HUES48 (cell line): ENCODE data around the gene DIP2C.
A peak's percentile ranks its signal among the peaks of the same experiment; 100 is the strongest.
"Not testable (repeated sequence)": the region's sequence is repeated elsewhere in the genome, so short reads cannot be mapped to it uniquely, and the experiment has no call there.

ENCODE experiments used
- H3K27ac ChIP-seq: one replicate; pipeline ENCODE4 v1.7.0; 2013; ENCODE audit warnings: low read depth, low read length, inconsistent platforms
- H3K27me3 ChIP-seq: 2 replicates; pipeline ENCODE4 v1.6.1; 2013; ENCODE audit warnings: mild to moderate bottlenecking, low read length; ENCODE audit not compliant: control insufficient read depth, insufficient read depth
- H3K36me3 ChIP-seq: 2 replicates; pipeline ENCODE4 v1.6.1; 2013; ENCODE audit warnings: low read length; ENCODE audit not compliant: control insufficient read depth, insufficient read depth
- H3K4me1 ChIP-seq: 2 replicates; pipeline ENCODE4 v1.6.1; 2013; ENCODE audit warnings: mild to moderate bottlenecking, low read length; ENCODE audit not compliant: control insufficient read depth, insufficient read depth
- H3K4me3 ChIP-seq: 2 replicates; pipeline ENCODE4 v1.5.1; 2013; ENCODE audit warnings: mild to moderate bottlenecking, low read depth, low read length
- H3K9ac ChIP-seq: 2 replicates; pipeline ENCODE4 v1.6.1; 2013; ENCODE audit warnings: mild to moderate bottlenecking, low read depth, low read length, moderate library complexity
- H3K9me3 ChIP-seq: 2 replicates; pipeline ENCODE4 v1.6.1; 2013; ENCODE audit warnings: low read length; ENCODE audit not compliant: control insufficient read depth, insufficient read depth

The DIP2C gene

DNA sequence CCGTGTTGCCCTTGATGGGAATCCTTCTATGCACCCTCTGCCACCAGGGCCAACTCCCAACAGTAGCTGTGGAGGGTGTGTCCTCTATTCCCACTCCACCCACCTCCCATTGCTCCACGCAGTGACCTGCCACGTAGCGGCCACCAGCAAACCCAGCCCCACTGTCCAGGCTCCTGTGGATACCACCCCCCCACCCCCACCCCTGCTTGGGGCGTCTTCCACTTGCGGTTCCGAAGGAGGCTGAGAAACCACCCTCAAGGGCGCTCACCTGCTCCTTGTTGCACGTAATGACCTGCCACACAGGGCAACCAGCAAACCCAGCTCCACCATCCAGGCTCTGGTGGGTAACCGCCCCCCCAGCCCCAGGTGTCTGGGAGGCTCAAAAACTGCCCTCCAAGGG, 72.0 kb downstream of the DIP2C start:
- H3K27ac ChIP-seq, result no peak overlapping the region
- H3K4me3 ChIP-seq, result no peak overlapping the region
- H3K27me3 ChIP-seq, result no peaks in the 10 kb centered on the region
- no peaks in the 10 kb centered on the region for H3K9me3 ChIP-seq
- H3K4me1 ChIP-seq, result peaks cover 24% of the 10 kb centered on the region
- no peak overlapping the region for H3K9ac ChIP-seq
- no peaks in the 10 kb centered on the region for H3K36me3 ChIP-seq

DNA sequence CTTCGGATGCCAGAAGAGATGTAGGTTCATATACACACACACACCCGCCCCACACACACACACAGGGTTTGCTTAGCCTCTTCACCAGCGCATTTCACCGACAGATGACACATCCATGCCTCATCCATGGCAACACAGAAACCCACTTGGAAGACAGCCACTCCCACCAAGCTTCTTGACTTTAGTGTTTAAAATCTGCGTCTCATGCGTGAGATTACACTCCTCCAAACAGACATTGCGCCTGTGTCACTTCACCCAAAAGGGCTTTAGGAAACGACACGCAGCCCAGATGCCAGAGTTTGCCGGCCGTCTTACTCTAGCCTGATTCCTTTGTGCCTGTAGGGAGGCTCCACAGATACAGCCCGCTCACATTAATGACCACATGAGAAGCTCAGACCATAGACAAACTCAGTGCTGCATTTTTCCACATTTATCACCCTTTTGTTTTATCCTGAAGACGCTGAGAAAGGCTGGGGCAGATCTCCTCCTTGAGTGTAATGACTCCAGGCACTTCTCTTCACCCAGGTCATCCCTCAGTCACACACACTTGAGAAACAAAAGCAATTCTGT, 73.8 kb downstream of the DIP2C start:
- Histone ChIP-seq H3K36me3 (no peaks in the 10 kb centered on the region), H3K27me3 (no peaks in the 10 kb centered on the region), H3K9me3 (no peaks in the 10 kb centered on the region), H3K9ac (no peak overlapping the region), H3K4me1 (peaks cover 31% of the 10 kb centered on the region), H3K27ac (no peak overlapping the region), H3K4me3 (no peak overlapping the region)

DNA sequence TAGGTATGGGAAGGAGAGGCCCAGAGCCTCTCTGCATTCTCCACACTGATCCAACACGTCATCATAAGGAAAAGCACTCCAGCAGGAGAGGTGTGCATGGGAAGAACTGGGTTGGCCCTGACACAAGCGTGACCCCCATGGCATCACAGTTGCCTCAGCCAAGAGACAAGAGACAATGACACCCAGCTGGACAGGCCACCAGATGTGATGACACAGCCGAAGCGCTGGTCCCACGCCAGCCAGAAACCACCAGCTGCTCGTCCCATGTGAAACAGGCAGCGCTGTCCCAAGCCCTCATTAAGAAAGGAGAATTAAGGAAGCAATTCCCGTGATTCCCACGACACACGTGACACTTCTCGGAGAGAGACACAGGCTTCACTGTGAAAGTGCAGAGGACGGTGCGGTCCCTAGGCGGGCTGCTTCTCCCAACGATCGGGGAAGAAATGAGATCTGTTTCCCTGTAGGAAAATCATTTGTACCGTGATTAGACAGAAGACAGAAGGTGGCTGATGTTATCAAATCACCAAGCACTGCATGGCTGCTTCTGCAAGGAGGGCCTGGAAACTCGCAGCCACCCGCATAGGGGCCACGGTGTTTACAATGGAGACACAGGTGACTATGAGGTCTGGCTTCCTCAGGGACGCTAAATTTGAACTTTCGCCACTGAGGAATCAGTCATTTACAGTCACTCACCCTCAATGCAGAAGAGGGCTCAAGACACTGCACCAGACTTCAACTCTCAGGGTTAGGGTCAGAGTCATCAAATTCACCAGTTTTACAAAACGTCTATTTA, 74.5 kb downstream of the DIP2C start:
- Histone ChIP-seq H3K9me3 (no peaks in the 10 kb centered on the region), H3K36me3 (no peaks in the 10 kb centered on the region), H3K27ac (no peak overlapping the region), H3K9ac (no peak overlapping the region), H3K27me3 (no peaks in the 10 kb centered on the region), H3K4me3 (no peak overlapping the region), H3K4me1 (peaks cover 31% of the 10 kb centered on the region)

DNA sequence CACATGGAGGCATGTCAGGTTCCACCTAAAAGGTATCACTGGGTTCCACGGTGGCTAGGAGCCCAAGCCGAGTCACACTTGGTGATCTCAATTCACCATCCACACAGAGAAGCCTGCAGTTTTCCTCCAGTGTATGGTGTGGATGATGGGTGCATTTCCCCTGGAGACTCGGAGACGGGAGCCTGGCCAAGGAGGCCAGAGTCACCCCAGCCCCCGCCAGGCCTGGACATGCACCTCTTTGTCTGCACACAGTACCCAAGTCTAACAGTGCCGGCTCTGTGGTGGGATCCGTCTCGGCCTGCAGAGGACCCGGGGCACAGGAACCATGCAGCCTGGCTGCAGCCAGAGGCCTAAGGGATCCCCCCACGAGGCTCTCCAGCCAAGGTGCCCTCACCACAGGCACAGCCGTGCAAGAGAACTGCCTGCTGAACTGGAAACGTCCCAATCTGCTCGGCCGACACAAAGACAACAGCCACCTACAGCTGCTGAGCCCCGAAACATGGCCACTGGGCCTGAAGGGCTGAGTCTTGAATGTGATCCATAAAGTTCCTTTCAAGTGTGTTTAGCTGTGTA, 75.2 kb downstream of the DIP2C start:
- no peak overlapping the region for H3K9ac ChIP-seq

DNA sequence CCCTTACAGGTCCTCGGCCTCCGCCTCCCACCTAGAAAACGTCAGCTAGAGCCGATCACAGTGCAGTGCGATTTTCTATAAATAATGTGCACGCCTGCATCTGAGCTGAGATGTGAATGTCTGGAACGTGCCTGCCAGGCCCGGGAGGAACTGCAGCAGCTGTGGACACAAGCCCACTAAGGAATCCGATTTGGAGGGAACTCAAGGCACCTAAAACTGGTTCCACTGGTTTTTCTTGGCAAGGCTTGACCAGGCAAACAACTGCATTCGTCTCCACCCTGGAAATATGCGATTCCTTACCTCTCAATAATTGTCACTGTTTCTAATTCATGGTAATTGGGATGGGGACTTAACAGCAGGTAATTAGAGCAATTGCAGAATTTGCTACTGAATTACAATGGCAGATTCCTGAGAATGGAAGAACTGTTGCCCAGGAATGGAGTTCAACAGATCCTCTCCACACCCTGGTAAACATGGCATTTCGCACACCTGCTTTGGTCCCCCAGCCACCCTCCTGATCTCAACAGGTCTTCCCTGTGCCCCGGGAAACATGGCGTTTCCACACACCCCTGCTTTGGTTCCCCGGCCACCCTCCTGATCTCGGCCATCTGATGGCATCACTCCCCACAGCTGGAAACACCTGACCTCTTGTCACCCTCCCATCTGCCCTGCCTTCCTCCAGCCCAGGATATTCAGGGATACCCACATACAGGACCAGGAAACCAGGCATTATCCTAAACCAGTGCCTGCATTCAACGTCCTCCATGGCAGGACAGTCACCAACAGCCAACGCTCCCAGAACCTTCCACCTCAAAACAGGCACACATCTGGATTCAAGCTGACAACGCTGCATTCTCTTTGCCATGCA, 76.0 kb downstream of the DIP2C start:
- no peak overlapping the region for H3K9ac ChIP-seq
- H3K36me3 ChIP-seq, result no peaks in the 10 kb centered on the region
- peaks cover 31% of the 10 kb centered on the region for H3K4me1 ChIP-seq
- no peaks in the 10 kb centered on the region for H3K27me3 ChIP-seq
- H3K4me3 ChIP-seq, result no peak overlapping the region
- H3K27ac ChIP-seq, result no peak overlapping the region
- H3K9me3 ChIP-seq, result no peaks in the 10 kb centered on the region

More for the DNA sequence above, 75.2 kb downstream of the DIP2C start:
- no peak overlapping the region for H3K4me3 ChIP-seq
- no peak overlapping the region for H3K27ac ChIP-seq
- no peaks in the 10 kb centered on the region for H3K9me3 ChIP-seq
- H3K36me3 ChIP-seq, result no peaks in the 10 kb centered on the region
- H3K4me1 ChIP-seq, result peaks cover 31% of the 10 kb centered on the region
- H3K27me3 ChIP-seq, result no peaks in the 10 kb centered on the region

DNA sequence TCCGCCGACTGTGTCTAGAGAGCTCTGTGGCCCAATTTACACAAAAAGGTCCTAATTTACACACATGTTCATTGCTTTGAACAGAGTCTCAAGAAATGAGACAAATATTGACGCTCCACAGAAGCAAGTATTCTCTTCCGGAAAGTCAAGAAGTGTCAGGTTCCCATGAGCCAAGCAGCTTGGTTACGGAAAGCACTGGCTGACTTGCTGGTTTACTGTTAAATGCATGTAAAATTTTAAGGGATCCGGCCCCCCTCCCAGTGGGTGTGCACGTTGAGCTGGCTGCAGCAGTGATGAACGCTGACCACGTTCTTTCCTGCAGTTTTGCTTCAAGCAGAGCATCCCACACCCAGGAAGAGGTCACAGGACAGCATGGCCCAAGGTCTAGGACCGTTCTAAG, 76.8 kb downstream of the DIP2C start:
- no peaks in the 10 kb centered on the region for H3K27me3 ChIP-seq
- no peaks in the 10 kb centered on the region for H3K36me3 ChIP-seq
- H3K4me1 ChIP-seq, result peaks cover 31% of the 10 kb centered on the region
- H3K4me3 ChIP-seq, result no peak overlapping the region
- no peaks in the 10 kb centered on the region for H3K9me3 ChIP-seq
- H3K9ac ChIP-seq, result no peak overlapping the region
- H3K27ac ChIP-seq, result no peak overlapping the region

DNA sequence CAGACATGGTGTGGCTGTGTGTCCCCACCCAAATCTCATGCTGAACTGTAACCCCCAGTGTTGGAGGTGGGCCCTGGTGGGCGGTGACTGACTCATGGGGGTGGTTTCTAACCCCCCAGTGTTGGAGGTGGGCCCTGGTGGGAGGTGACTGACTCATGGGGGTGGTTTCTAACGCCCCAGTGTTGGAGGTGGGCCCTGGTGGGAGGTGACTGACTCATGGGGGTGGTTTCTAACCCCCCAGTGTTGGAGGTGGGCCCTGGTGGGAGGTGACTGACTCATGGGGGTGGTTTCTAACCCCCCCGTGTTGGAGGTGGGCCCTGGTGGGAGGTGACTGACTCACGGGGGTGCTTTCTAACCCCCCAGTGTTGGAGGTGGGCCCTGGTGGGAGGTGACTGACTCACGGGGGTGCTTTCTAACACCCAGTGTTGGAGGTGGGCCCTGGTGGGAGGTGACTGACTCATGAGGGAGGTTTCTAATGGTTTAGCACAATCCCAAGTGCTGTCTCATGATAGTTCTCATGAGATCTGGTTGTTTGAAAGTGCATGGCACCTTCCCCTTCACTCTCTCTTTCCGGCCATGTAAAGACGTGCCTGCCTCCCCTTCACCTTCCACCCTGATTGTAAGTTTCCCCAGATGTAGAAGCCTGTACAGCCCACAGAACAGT, 78.7 kb downstream of the DIP2C start:
- H3K27me3 ChIP-seq, H3K4me3 ChIP-seq, H3K9me3 ChIP-seq, H3K36me3 ChIP-seq, H3K9ac ChIP-seq: not testable (repeated sequence)
- peaks cover 29% of the 10 kb centered on the region for H3K4me1 ChIP-seq
- peak overlapping the region; percentile 51 for H3K27ac ChIP-seq

DNA sequence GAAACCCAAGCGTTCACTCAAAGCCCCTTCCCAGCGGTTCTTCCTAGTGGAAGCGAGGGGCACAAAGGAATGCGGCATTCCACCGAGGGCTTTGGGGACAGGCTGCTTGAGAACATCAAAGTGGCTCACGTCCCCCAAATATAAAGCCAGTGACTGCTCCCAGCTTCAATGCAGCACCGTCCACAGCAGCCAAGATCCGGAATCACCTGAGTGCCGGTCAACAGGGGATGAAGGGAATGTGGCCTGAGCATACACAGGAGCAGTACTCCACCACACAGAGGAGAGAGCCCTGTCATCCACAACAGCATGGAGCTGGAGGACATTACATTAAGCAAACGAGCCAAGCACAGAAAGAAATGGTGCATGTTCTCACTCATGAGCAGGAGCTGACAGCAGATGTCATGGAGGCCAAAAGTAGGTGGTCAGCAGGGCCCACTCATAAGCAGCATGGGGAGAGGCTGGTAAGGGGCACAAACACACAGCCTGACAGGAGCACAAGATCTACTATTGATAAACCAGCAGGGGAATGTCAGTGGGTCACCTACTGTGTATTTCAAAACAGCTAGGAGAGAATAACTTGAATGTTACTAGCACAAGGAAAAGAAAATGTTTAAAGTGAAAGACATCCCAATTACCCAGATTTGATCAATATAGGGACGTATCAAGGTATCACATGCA, 79.5 kb downstream of the DIP2C start:
- no peak overlapping the region for H3K9ac ChIP-seq
- no peak overlapping the region for H3K4me3 ChIP-seq
- H3K27ac ChIP-seq, result peak overlapping the region; percentile 16
- H3K36me3 ChIP-seq, result no peaks in the 10 kb centered on the region
- peaks cover 26% of the 10 kb centered on the region for H3K4me1 ChIP-seq
- H3K27me3 ChIP-seq, result no peaks in the 10 kb centered on the region
- no peaks in the 10 kb centered on the region for H3K9me3 ChIP-seq

DNA sequence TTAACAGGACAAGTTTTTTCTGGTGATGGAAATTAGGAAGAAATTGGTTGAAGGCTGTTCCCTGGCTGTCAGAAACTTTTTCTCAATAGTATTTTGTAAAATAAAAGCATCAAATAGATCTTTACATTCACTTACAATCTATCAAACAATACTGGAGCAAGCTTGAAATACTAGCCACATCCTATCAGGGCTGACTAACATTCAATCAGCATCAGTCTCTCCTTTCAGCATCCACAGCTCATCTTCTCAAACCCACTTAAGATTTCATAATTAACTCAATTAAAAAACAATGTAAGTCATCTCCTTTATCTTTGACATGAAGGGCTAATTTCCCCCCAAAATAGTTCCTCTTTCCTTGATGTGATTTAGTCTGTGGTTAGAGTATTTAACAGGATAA, 80.2 kb downstream of the DIP2C start:
- Histone ChIP-seq H3K4me3 (no peak overlapping the region), H3K27ac (no peak overlapping the region), H3K9me3 (no peaks in the 10 kb centered on the region), H3K36me3 (no peaks in the 10 kb centered on the region), H3K4me1 (peaks cover 26% of the 10 kb centered on the region), H3K27me3 (no peaks in the 10 kb centered on the region), H3K9ac (no peak overlapping the region)
